Choroid plexus epithelial cell (primary cell): ENCODE results near the gene BRD3OS.

Experiments
- DNase-seq: peaks from one replicate; pipeline ENCODE4 v3.0.0-alpha.2; 2010; ENCODE audit warnings: low read depth
- H3K4me3 ChIP-seq: 2 replicates; pipeline ENCODE4 v1.5.1; 2011; ENCODE audit warnings: low read depth, mild to moderate bottlenecking, control low read depth, low read length, moderate library complexity
- CTCF ChIP-seq: conservative IDR thresholded peaks from 2 replicates; pipeline ENCODE4 v1.5.1; 2011; ENCODE audit warnings: low read depth, mild to moderate bottlenecking, control low read depth, inconsistent platforms, low read length, moderate library complexity

The BRD3OS gene

GRCh38 chr9:134053941-134054761 lies 28.9 kb downstream of the BRD3OS start:
- DNase-seq: no peak
- no peak overlapping the region for H3K4me3 ChIP-seq
- no peak for TF ChIP-seq CTCF

- DNase-seq: no peak
- no peak for TF ChIP-seq CTCF
- H3K4me3 ChIP-seq: no peak overlapping the region
Observed at GRCh38 chr9:134054891-134055811, 29.9 kb downstream of the BRD3OS start.

GRCh38 chr9:134055981-134056461 lies 30.7 kb downstream of the BRD3OS start:
- peak; percentile 65 for DNase-seq
- no peak overlapping the region for H3K4me3 ChIP-seq
- no peak for TF ChIP-seq CTCF

GRCh38 chr9:134056483-134057306 lies 31.4 kb downstream of the BRD3OS start:
- DNase-seq: no peak
- no peak for TF ChIP-seq CTCF
- no peak overlapping the region for H3K4me3 ChIP-seq

GRCh38 chr9:134057307-134057657 lies 32.0 kb downstream of the BRD3OS start:
- no peak overlapping the region for H3K4me3 ChIP-seq
- no peak for TF ChIP-seq CTCF
- DNase-seq: no peak
